ENCODE results near the gene CANT1.

GRCh38 chr17:78996781-78997201, 12.8 kb downstream of the CANT1 start:
- TF ChIP-seq CTCF (IDR thresholded peaks at IDR 0.05; ENCODE audit: poor library complexity) (no peak), EZH2phosphoT487 (IDR thresholded peaks at IDR 0.05; ENCODE audit: low read depth, severe bottlenecking, unreplicated experiment) (no peak), EZH2 (IDR thresholded peaks at IDR 0.05; ENCODE audit: borderline replicate concordance) (no peak)

All from hepatocyte (in vitro differentiated cells).